ENCODE measurements around the gene TEX9. TPM values are rescaled to one million over a fixed set of nuclear protein-coding genes. Genes with fewer than 3 reads are reported as not detected.
A peak's percentile ranks its signal among the peaks of the same experiment; 100 is the strongest.

TEX9 gene
- total RNA-seq, 1 experiment from 2014 or later, result 11.8 TPM

GRCh38 chr15:56320861-56321260 lies 44.4 kb upstream of the TEX9 start:
- no peaks in the 10 kb centered on the region for H4K20me1 ChIP-seq (ENCODE audit: insufficient read depth)
- H3K4me3 ChIP-seq, result no peak overlapping the region
- no peak overlapping the region for H2AFZ ChIP-seq
- CTCF ChIA-PET, result interaction anchor here (0.5 kb wide), 1 partner anchor 77 kb away, joined by 3 read pairs; the partner anchor contains the start of gene RFX7
- no peaks in the 10 kb centered on the region for H3K9me2 ChIP-seq (ENCODE audit: insufficient read depth)
- H3K4me2 ChIP-seq, result no peak overlapping the region
- no TSS peak for BruUV-seq (replicated peaks)
- peaks cover 6% of the 10 kb centered on the region; the same call in 1 of the 2 replicates for H3K4me1 ChIP-seq (replicated peaks; ENCODE audit: insufficient read depth)
- no peaks in the 10 kb centered on the region for H3K79me2 ChIP-seq (ENCODE audit: low read depth)
- POLR2A ChIA-PET (ENCODE audit: unreplicated experiment), result no interaction called here
- H3K27me3 ChIP-seq (ENCODE audit: insufficient read depth, low read depth), result no peaks in the 10 kb centered on the region
- no peaks in the 10 kb centered on the region for H3F3A ChIP-seq (ENCODE audit: insufficient read depth, low read depth)
- H3K9me3 ChIP-seq (ENCODE audit: insufficient read depth, low read depth), result no peaks in the 10 kb centered on the region
- no peaks in the 10 kb centered on the region for H3K36me3 ChIP-seq (ENCODE audit: low read depth)
- TF ChIP-seq EZH2 (IDR thresholded peaks at IDR 0.05; ENCODE audit: low read depth) (no peak), CTCF (conservative IDR thresholded peaks at IDR 0.05) (no peak)
- no peak overlapping the region for H3K27ac ChIP-seq
- intact Hi-C loops (cut with micrococcal nuclease; ENCODE audit: unreplicated experiment), result no loop called here
- DNase-seq, result peak in 1 of 2 experiments; percentile 39

GRCh38 chr15:56322444-56322843 lies 42.8 kb upstream of the TEX9 start:
- Histone ChIP-seq H3K27ac (no peak overlapping the region), H3K4me1 (replicated peaks; ENCODE audit: insufficient read depth) (peaks cover 6% of the 10 kb centered on the region; the same call in 1 of the 2 replicates), H3K79me2 (ENCODE audit: low read depth) (no peaks in the 10 kb centered on the region), H3K4me2 (no peak overlapping the region), H3K9me2 (ENCODE audit: insufficient read depth) (no peaks in the 10 kb centered on the region), H3K9me3 (ENCODE audit: insufficient read depth, low read depth) (no peaks in the 10 kb centered on the region), H2AFZ (no peak overlapping the region), H3F3A (ENCODE audit: insufficient read depth, low read depth) (no peaks in the 10 kb centered on the region), H3K4me3 (no peak overlapping the region), H3K36me3 (ENCODE audit: low read depth) (no peaks in the 10 kb centered on the region), H4K20me1 (ENCODE audit: insufficient read depth) (no peaks in the 10 kb centered on the region), H3K27me3 (ENCODE audit: insufficient read depth, low read depth) (no peaks in the 10 kb centered on the region)
- CTCF ChIA-PET, result no interaction called here
- intact Hi-C loops (cut with micrococcal nuclease; ENCODE audit: unreplicated experiment), result no loop called here
- no peak for TF ChIP-seq CTCF (conservative IDR thresholded peaks at IDR 0.05)
- TF ChIP-seq EZH2 (IDR thresholded peaks at IDR 0.05; ENCODE audit: low read depth), result no peak
- no TSS peak for BruUV-seq (replicated peaks)
- POLR2A ChIA-PET (ENCODE audit: unreplicated experiment), result no interaction called here
- no peak for DNase-seq

GRCh38 chr15:56323435-56323834 lies 41.8 kb upstream of the TEX9 start:
- H3K27ac ChIP-seq, result no peak overlapping the region
- BruUV-seq (replicated peaks), result no TSS peak
- no peak for DNase-seq
- no peak overlapping the region for H2AFZ ChIP-seq
- no peaks in the 10 kb centered on the region for H3K9me2 ChIP-seq (ENCODE audit: insufficient read depth)
- no peaks in the 10 kb centered on the region for H3K79me2 ChIP-seq (ENCODE audit: low read depth)
- H3K9me3 ChIP-seq (ENCODE audit: insufficient read depth, low read depth), result no peaks in the 10 kb centered on the region
- ChIA-PET POLR2A (ENCODE audit: unreplicated experiment) (no interaction called here), CTCF (no interaction called here)
- no peaks in the 10 kb centered on the region for H3F3A ChIP-seq (ENCODE audit: insufficient read depth, low read depth)
- H3K4me3 ChIP-seq, result no peak overlapping the region
- H3K27me3 ChIP-seq (ENCODE audit: insufficient read depth, low read depth), result no peaks in the 10 kb centered on the region
- H4K20me1 ChIP-seq (ENCODE audit: insufficient read depth), result no peaks in the 10 kb centered on the region
- TF ChIP-seq CTCF (conservative IDR thresholded peaks at IDR 0.05) (no peak), EZH2 (IDR thresholded peaks at IDR 0.05; ENCODE audit: low read depth) (no peak)
- peaks cover 6% of the 10 kb centered on the region; the same call in 1 of the 2 replicates for H3K4me1 ChIP-seq (replicated peaks; ENCODE audit: insufficient read depth)
- no peak overlapping the region for H3K4me2 ChIP-seq
- no peaks in the 10 kb centered on the region for H3K36me3 ChIP-seq (ENCODE audit: low read depth)
- intact Hi-C loops (cut with micrococcal nuclease; ENCODE audit: unreplicated experiment), result no loop called here
